Gastrocnemius medialis (tissue), 4 donors: ENCODE measurements around the gene LSP1. TPM values are rescaled to one million over a fixed set of nuclear protein-coding genes. Genes with fewer than 3 reads are reported as not detected.

ENCODE experiments used
- ATAC-seq, 2 donors: fragments of 150-250 bp; one replicate each; pipeline ENCODE4 v1.9.1; 2016
- DNase-seq, 2 donors: peaks; one replicate each; pipeline ENCODE4 v3.0.0-alpha.2; 2019
- H3K27ac ChIP-seq, 4 donors: fragments of 200-600 bp; sonication (generic); 1 replicate in 1 of 4; 2 replicates in 3 of 4; pipeline ENCODE4 v1.5.1; 2016 to 2018; ENCODE audit warnings: mild to moderate bottlenecking in 2 of 4, moderate library complexity in 1 of 4
- H3K27me3 ChIP-seq, 3 donors: fragments of 200-600 bp; sonication (generic) in 2 of 3; 1 replicate in 1 of 3; 2 replicates in 2 of 3; pipeline versions ENCODE4 v1.5.1 to v1.6.0; 2016 to 2019; ENCODE audit warnings: mild to moderate bottlenecking in 1 of 3, moderate library complexity in 1 of 3
- H3K36me3 ChIP-seq, 2 donors: fragments of 200-600 bp; sonication (generic) in 1 of 2; one replicate each; pipeline ENCODE4 v1.5.1; 2017 to 2018
- H3K4me1 ChIP-seq, 2 donors: fragments of 200-600 bp; sonication (generic) in 1 of 2; one replicate each; pipeline ENCODE4 v1.5.1; 2016 to 2017; ENCODE audit warnings: mild to moderate bottlenecking in 2 of 2
- H3K4me3 ChIP-seq, 4 donors: fragments of 200-600 bp; sonication (generic) in 3 of 4; 1 replicate in 1 of 4; 2 replicates in 3 of 4; pipeline ENCODE4 v1.5.1; 2016 to 2019; ENCODE audit warnings: mild to moderate bottlenecking in 2 of 4
- H3K9me3 ChIP-seq, 3 donors: fragments of 200-600 bp; sonication (generic) in 2 of 3; 1 replicate in 1 of 3; 2 replicates in 2 of 3; pipeline ENCODE4 v1.5.1; 2016 to 2019
- POLR2A ChIP-seq, 2 donors: fragments of 450-650 bp; IDR thresholded peaks; one replicate each; pipeline ENCODE4 v1.6.1; 2017; ENCODE audit warnings: antibody characterized with exemption in 2 of 2, mild to moderate bottlenecking in 2 of 2, moderate library complexity in 2 of 2
- in situ Hi-C, 4 donors: fragments of 200-750 bp; cut with MboI; loops; one replicate each; pipeline versions ENCODE4 v1.15.0 to v1.8.0; 2017; ENCODE audit warnings: low sequenced_read_pairs in 4 of 4
- intact Hi-C: fragments of 100-400 bp; cut with DNase I; formaldehyde crosslinking; loops from one replicate; pipeline ENCODE4 v1.15.1; 2023; ENCODE audit warnings: low total_unique reads
- total RNA-seq, 4 donors: library from RNA; depleted of rRNA; stranded (reverse); fragments of >200 nt; gene quantifications; one replicate each; pipeline versions ENCODE4 v1.1.0 to v1.2.3, GENCODE V29; 2016
- TF ChIP-seq, protein P1 (sequence below), 5 experiments: fragments of 450-650 bp in 3 of 5; fragments of 200-600 bp in 2 of 5; sonication (generic) in 2 of 5; IDR thresholded peaks in 4 of 5; conservative IDR thresholded peaks in 1 of 5; 1 replicate in 4 of 5; 2 replicates in 1 of 5; pipeline ENCODE4 v1.5.1; 2016 to 2019; ENCODE audit warnings: antibody characterized with exemption in 5 of 5, mild to moderate bottlenecking in 3 of 5, moderate library complexity in 3 of 5

LSP1 gene
- total RNA-seq, 4 donors from 2014 or later, result 3.0 to 13.5 (median 5.5) TPM

DNA sequence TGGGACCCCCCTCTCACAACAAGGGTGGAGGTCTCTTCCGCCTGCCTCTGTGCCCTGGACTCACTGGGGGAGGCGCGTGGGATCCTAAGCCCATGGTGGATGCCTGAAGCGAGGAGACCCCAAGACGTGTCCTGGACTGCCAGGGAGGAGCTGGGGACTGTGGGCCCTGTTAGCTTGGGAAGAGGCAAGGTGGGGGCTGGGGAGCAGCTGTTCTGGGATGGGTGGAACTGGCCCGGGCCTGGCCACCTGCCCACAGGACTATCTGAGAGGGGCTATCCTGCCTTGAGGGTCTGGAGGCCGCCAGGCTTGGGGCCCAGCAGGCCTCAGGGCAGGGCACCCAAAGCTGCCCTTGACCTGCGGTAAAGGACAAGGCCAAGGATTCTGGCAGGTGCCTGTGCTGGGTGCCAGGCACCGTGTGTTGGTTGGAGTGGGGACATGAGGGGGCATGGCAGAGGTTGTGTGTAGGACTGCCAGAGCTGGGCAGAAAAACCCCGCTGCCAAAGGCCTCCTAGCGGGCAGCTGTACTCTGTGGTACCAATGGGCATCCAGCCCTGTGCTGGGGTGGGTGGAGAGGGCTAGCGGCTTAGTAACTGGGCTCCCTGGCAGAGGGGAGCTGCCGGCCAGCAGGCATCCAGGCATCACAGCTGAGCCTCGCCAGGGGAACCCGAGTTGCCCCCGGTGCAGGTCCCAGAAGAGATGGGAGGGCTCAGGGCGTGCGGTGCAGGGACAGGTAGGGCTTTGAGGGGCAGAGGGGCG lies 670 bp downstream of the LSP1 start:
- H3K4me1 ChIP-seq, result peaks cover 0 to 6% of the 10 kb centered on the region in 2 donors
- ATAC-seq (peak in 1 of 2 donors; percentile 39), DNase-seq (peak in 1 of 2 donors; percentile 75)
- TF ChIP-seq POLR2A (IDR thresholded peaks at IDR 0.05), result no peak
- TF ChIP-seq, protein P1, sequence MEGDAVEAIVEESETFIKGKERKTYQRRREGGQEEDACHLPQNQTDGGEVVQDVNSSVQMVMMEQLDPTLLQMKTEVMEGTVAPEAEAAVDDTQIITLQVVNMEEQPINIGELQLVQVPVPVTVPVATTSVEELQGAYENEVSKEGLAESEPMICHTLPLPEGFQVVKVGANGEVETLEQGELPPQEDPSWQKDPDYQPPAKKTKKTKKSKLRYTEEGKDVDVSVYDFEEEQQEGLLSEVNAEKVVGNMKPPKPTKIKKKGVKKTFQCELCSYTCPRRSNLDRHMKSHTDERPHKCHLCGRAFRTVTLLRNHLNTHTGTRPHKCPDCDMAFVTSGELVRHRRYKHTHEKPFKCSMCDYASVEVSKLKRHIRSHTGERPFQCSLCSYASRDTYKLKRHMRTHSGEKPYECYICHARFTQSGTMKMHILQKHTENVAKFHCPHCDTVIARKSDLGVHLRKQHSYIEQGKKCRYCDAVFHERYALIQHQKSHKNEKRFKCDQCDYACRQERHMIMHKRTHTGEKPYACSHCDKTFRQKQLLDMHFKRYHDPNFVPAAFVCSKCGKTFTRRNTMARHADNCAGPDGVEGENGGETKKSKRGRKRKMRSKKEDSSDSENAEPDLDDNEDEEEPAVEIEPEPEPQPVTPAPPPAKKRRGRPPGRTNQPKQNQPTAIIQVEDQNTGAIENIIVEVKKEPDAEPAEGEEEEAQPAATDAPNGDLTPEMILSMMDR (IDR thresholded peaks at IDR 0.05 in 4 of 5, conservative IDR thresholded peaks at IDR 0.05 in 1 of 5), result no peak
- no peaks in the 10 kb centered on the region for H3K27me3 ChIP-seq
- no peaks in the 10 kb centered on the region for H3K9me3 ChIP-seq
- intact Hi-C loops, result no loop called here
- peak overlapping the region in 1 of 4 donors; percentile 80 for H3K27ac ChIP-seq
- no peaks in the 10 kb centered on the region for H3K36me3 ChIP-seq
- H3K4me3 ChIP-seq, result peak overlapping the region in 1 of 4 donors; percentile 1
- in situ Hi-C loops, result no loop called here

DNA sequence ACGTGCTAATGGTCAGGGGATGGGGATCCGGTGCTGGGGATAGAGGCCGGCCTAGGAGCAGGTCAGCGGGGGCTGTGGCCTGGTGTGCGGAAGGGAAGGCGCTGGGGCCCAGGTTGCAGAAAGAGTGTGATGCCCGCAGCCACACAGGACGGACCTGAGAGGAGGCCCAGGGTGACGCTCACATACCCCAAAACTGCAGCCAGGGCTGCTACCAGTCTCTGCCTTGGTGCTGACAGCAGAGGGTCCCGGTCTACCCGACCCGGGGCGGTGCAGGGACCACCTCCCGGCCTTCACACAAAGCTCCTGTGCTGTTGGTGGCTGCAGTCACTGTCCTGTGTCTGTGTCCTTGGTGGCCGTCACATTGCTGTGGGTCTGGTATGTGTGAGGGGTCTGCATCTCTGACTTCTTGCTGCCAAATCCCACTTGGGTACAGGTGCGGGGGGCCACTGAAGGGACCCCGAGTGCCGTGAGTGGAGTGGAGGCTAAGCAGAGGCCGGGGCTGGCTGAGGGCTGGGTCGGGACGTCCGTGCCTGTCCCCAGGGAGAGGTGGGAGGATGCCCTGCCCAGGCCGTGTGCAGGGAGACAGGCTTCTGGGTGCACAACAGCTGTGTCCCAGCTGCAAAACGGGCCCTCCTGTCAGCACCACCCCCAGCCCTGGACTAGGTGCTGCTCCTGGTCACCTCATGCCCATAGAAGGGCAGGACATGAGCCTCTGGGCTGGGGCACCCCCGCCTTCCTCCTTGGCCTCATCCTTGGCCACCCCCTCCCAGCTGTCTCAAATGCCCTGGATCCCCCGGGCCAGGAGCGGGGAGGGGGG lies 1.5 kb downstream of the LSP1 start:
- Histone ChIP-seq H3K4me3 (no peak overlapping the region), H3K27ac (peak overlapping the region in 2 of 4 donors; percentile 37 to 80), H3K36me3 (no peaks in the 10 kb centered on the region), H3K9me3 (no peaks in the 10 kb centered on the region), H3K4me1 (peaks cover 0 to 6% of the 10 kb centered on the region in 2 donors), H3K27me3 (no peaks in the 10 kb centered on the region)
- in situ Hi-C loops, result no loop called here
- intact Hi-C loops, result no loop called here
- ATAC-seq (peak; percentile 24 to 67), DNase-seq (peak in 1 of 2 donors; percentile 86)
- TF ChIP-seq, protein P1 (IDR thresholded peaks at IDR 0.05 in 4 of 5, conservative IDR thresholded peaks at IDR 0.05 in 1 of 5), result no peak
- no peak for TF ChIP-seq POLR2A (IDR thresholded peaks at IDR 0.05)

DNA sequence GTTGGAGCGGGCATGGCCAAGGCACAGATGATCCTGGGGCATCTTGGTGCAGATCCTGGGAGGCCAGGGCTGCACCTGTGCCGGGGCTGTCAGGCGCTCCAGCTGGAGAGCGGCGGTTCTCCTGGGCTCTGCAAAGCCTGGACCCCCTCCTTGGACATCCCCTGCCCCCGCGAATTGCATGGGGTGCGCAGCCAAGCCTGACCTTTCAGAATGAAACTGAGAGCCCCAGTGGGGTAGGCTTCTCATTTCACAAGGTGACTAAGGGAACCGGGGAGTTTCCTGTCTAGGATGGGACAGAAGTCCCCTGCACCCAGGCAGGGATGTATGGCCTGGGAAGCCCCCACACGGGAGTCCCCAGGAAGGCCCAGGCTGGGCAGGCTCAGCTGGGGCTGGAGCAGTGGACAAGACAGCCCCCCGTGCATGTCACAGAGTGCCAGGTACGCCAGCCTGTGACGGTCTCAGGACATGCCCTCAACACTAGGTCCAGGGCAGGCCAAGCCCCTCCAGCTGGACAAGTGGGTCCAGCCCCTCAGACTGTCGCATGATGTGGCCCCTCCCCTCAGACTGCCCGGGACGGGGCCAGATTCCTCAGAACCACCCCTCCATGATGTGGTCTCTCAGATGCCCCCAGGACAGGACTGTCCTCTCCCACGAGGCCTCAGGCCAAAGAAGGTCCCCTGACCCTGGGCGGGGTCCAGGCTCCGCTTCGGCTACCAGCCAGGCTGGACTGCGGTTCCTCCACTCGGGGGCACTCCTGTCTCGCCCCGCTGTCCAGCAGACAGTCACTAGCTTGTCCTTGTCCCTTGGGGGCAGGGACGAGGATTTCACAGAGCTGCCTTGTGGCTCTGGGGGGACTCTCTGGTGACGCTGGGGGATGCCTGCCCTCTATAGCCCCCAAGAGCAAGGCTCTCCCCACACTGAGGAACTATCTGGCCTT lies 2.3 kb downstream of the LSP1 start:
- Histone ChIP-seq H3K4me3 (no peak overlapping the region), H3K36me3 (no peaks in the 10 kb centered on the region), H3K9me3 (no peaks in the 10 kb centered on the region), H3K27ac (peak overlapping the region in 1 of 4 donors; percentile 80), H3K27me3 (no peaks in the 10 kb centered on the region), H3K4me1 (peaks cover 0 to 6% of the 10 kb centered on the region in 2 donors)
- in situ Hi-C loops, result no loop called here
- DNase-seq (peak in 1 of 2 donors; percentile 46), ATAC-seq (peak in 1 of 2 donors; percentile 40)
- TF ChIP-seq, protein P1 (IDR thresholded peaks at IDR 0.05 in 4 of 5, conservative IDR thresholded peaks at IDR 0.05 in 1 of 5), result peak in 1 of 5 experiments; percentile 24
- TF ChIP-seq POLR2A (IDR thresholded peaks at IDR 0.05), result no peak
- intact Hi-C loops, result no loop called here

DNA sequence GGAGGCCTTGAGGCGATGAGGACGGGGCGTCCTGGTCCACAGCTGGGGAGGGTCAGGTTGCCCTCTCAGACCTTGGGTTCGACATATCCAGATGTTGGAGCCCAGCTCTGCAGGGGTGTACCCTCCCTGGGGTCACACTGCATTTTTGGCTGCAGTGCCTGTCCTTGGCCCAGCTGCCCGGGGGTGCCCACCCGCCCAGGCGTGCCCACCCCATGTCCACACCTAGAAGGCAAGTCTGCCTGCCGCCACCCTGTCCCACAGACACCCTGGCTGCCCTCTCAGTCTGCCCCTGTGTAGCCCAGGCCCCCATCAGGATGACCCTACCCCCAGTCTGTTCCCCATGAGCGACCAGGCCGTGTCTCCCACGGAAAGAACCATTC lies 3.0 kb downstream of the LSP1 start:
- no peaks in the 10 kb centered on the region for H3K36me3 ChIP-seq
- ATAC-seq (no peak), DNase-seq (no peak)
- H3K4me1 ChIP-seq, result peaks cover 0 to 6% of the 10 kb centered on the region in 2 donors
- H3K27ac ChIP-seq, result peak overlapping the region in 1 of 4 donors; percentile 80
- TF ChIP-seq, protein P1 (IDR thresholded peaks at IDR 0.05 in 4 of 5, conservative IDR thresholded peaks at IDR 0.05 in 1 of 5), result no peak
- no peak for TF ChIP-seq POLR2A (IDR thresholded peaks at IDR 0.05)
- H3K27me3 ChIP-seq, result no peaks in the 10 kb centered on the region
- no peak overlapping the region for H3K4me3 ChIP-seq
- no peaks in the 10 kb centered on the region for H3K9me3 ChIP-seq
- in situ Hi-C loops, result no loop called here
- intact Hi-C loops, result no loop called here
